HG02884 (cell line): ENCODE measurements around the gene LY86.

Experiments
- ATAC-seq: cut with Tn5 transposase; IDR thresholded peaks from one replicate; pipeline ENCODE4 v1.9.1; 2021; ENCODE audit warnings: mild to moderate bottlenecking, moderate library complexity; ENCODE audit not compliant: unreplicated experiment

LY86 gene

GRCh38 chr6:6588064-6588923, at the start of gene LY86:
TSS of gene LY86 (plus strand) at chr6:6588720. CDS start at chr6:6588735, 15 bp downstream.
- ATAC-seq, result peak; percentile 45

GRCh38 chr6:6539036-6539435, 49.5 kb upstream of the LY86 start:
- no peak for ATAC-seq

GRCh38 chr6:6542357-6542756, 46.2 kb upstream of the LY86 start:
- no peak for ATAC-seq

GRCh38 chr6:6543181-6543879, 45.2 kb upstream of the LY86 start:
- ATAC-seq, result no peak

- ATAC-seq, result no peak
Measured at GRCh38 chr6:6545616-6546317, 42.8 kb upstream of the LY86 start.

GRCh38 chr6:6546318-6547109, 42.0 kb upstream of the LY86 start:
- peak; percentile 46 for ATAC-seq

- ATAC-seq, result peak; percentile 82
Measured at GRCh38 chr6:6547110-6547879, 41.2 kb upstream of the LY86 start.

- no peak for ATAC-seq
Measured at GRCh38 chr6:6556161-6556737, 32.3 kb upstream of the LY86 start.

- ATAC-seq, result no peak
Measured at GRCh38 chr6:6556738-6557503, 31.6 kb upstream of the LY86 start.

GRCh38 chr6:6557504-6557839, 31.0 kb upstream of the LY86 start:
- ATAC-seq, result no peak

GRCh38 chr6:6557886-6558285, 30.6 kb upstream of the LY86 start:
- ATAC-seq, result no peak

- ATAC-seq, result no peak
Measured at GRCh38 chr6:6559994-6560570, 28.4 kb upstream of the LY86 start.

GRCh38 chr6:6560909-6561308, 27.6 kb upstream of the LY86 start:
- ATAC-seq, result no peak

- no peak for ATAC-seq
Measured at GRCh38 chr6:6564154-6564553, 24.4 kb upstream of the LY86 start.

GRCh38 chr6:6565069-6565468, 23.5 kb upstream of the LY86 start:
- no peak for ATAC-seq

- no peak for ATAC-seq
Measured at GRCh38 chr6:6565488-6565887, 23.0 kb upstream of the LY86 start.

- ATAC-seq, result no peak
Measured at GRCh38 chr6:6566766-6567165, 21.8 kb upstream of the LY86 start.

GRCh38 chr6:6569096-6569810, 19.3 kb upstream of the LY86 start:
- ATAC-seq, result no peak
